Osteocyte (in vitro differentiated cells): ENCODE results near the gene RBMS3. TPM values are rescaled to one million over a fixed set of nuclear protein-coding genes. Genes with fewer than 3 reads are reported as not detected.

Experiments used
- DNase-seq: peaks from one replicate; pipeline ENCODE4 v3.0.0; 2021; ENCODE audit warnings: mixed read lengths; ENCODE audit not compliant: unreplicated experiment; ENCODE audit errors: extremely low spot score
- H3K27ac Mint-ChIP-seq: one replicate; pipeline ENCODE4 v1.8.0; 2021; ENCODE audit warnings: mild to moderate bottlenecking, mixed read lengths; ENCODE audit not compliant: unreplicated experiment
- H3K27me3 Mint-ChIP-seq: one replicate; pipeline ENCODE4 v1.8.0; 2021; ENCODE audit warnings: mixed read lengths; ENCODE audit not compliant: unreplicated experiment
- H3K36me3 Mint-ChIP-seq: one replicate; pipeline ENCODE4 v1.8.0; 2021; ENCODE audit warnings: mixed read lengths; ENCODE audit not compliant: unreplicated experiment
- H3K4me1 Mint-ChIP-seq: one replicate; pipeline ENCODE4 v1.8.0; 2021; ENCODE audit warnings: mixed read lengths; ENCODE audit not compliant: unreplicated experiment
- H3K4me3 Mint-ChIP-seq: one replicate; pipeline ENCODE4 v1.8.0; 2021; ENCODE audit warnings: mild to moderate bottlenecking, moderate library complexity, mixed read lengths; ENCODE audit not compliant: unreplicated experiment
- H3K9me3 Mint-ChIP-seq: one replicate; pipeline ENCODE4 v1.8.0; 2021; ENCODE audit warnings: mixed read lengths; ENCODE audit not compliant: unreplicated experiment
- total RNA-seq: library from RNA; stranded (reverse); gene quantifications from 2 replicates; pipeline ENCODE4 v1.2.1, GENCODE V29; 2021
- TF ChIP-seq, protein P1 (sequence below): fragments of 200-600 bp; sonication (generic); IDR thresholded peaks from 2 replicates; pipeline ENCODE4 v1.5.0; 2021; ENCODE audit warnings: antibody characterized with exemption, mild to moderate bottlenecking, moderate library complexity

Gene RBMS3
- total RNA-seq, 1 donor from 2014 or later: 64.2 TPM

- H3K27ac Mint-ChIP-seq: peak overlapping the region; percentile 33
- no peaks in the 10 kb centered on the region for H3K27me3 Mint-ChIP-seq
Observed at GRCh38 chr3:29506502-29506901, 225.6 kb downstream of the RBMS3 start.

GRCh38 chr3:29511701-29512100 is 230.8 kb downstream of the RBMS3 start:
- no peak overlapping the region for H3K4me3 Mint-ChIP-seq
- peaks cover 52% of the 10 kb centered on the region for H3K4me1 Mint-ChIP-seq
- TF ChIP-seq, protein P1, sequence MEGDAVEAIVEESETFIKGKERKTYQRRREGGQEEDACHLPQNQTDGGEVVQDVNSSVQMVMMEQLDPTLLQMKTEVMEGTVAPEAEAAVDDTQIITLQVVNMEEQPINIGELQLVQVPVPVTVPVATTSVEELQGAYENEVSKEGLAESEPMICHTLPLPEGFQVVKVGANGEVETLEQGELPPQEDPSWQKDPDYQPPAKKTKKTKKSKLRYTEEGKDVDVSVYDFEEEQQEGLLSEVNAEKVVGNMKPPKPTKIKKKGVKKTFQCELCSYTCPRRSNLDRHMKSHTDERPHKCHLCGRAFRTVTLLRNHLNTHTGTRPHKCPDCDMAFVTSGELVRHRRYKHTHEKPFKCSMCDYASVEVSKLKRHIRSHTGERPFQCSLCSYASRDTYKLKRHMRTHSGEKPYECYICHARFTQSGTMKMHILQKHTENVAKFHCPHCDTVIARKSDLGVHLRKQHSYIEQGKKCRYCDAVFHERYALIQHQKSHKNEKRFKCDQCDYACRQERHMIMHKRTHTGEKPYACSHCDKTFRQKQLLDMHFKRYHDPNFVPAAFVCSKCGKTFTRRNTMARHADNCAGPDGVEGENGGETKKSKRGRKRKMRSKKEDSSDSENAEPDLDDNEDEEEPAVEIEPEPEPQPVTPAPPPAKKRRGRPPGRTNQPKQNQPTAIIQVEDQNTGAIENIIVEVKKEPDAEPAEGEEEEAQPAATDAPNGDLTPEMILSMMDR: no peak
- H3K27me3 Mint-ChIP-seq: no peaks in the 10 kb centered on the region
- no peak overlapping the region for H3K27ac Mint-ChIP-seq
- no peak for DNase-seq
- peaks cover 8% of the 10 kb centered on the region for H3K36me3 Mint-ChIP-seq
- H3K9me3 Mint-ChIP-seq: no peaks in the 10 kb centered on the region

More at GRCh38 chr3:29506502-29506901, 225.6 kb downstream of the RBMS3 start:
- DNase-seq: no peak
- Mint-ChIP-seq H3K4me1 (peaks cover 27% of the 10 kb centered on the region), H3K36me3 (peaks cover 18% of the 10 kb centered on the region), H3K9me3 (peaks cover 10% of the 10 kb centered on the region), H3K4me3 (no peak overlapping the region)
- TF ChIP-seq, protein P1: no peak

DNA sequence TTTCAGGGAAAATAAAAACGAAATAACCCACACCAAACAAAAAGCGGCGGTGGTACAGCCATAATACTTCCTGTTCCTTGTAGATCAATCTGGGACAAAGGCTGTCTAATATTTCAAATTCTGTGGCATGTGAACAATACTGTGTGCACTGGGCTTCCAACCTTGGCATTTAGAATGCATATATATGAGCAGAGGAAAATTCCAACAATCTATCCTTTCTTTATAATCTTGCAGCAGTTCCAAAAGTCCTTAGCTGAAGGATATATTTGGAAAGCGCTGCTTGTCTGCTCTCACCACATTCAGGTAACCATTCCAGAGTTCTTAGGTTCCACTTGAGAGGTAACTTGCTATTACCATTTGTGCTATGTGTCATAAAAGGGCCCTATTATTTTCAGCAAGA is 231.8 kb downstream of the RBMS3 start:
- H3K9me3 Mint-ChIP-seq: no peaks in the 10 kb centered on the region
- peaks cover 10% of the 10 kb centered on the region for H3K36me3 Mint-ChIP-seq
- TF ChIP-seq, protein P1: no peak
- no peaks in the 10 kb centered on the region for H3K27me3 Mint-ChIP-seq
- peaks cover 42% of the 10 kb centered on the region for H3K4me1 Mint-ChIP-seq
- H3K4me3 Mint-ChIP-seq: no peak overlapping the region
- DNase-seq: no peak
- no peak overlapping the region for H3K27ac Mint-ChIP-seq

DNA sequence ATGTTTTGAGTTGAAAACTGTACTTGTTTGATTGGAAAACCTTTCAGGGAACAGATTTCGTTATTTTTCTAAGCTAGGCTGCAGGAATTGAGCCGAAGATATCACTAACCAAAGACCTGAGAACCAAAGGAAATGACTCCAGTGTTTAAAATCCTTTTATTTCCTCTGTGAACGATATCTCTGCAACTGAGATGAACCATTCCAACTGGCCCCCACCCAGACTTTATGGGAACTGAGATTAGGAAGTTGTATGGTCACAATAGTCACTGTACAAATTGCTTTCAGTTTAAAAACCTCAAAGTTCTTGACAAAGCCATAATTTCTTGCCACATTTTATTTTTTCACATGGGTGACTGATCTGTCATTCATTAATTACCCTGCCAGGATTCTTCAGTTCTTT is 232.4 kb downstream of the RBMS3 start:
- TF ChIP-seq, protein P1: no peak
- DNase-seq: no peak
- peaks cover 42% of the 10 kb centered on the region for H3K4me1 Mint-ChIP-seq

DNA sequence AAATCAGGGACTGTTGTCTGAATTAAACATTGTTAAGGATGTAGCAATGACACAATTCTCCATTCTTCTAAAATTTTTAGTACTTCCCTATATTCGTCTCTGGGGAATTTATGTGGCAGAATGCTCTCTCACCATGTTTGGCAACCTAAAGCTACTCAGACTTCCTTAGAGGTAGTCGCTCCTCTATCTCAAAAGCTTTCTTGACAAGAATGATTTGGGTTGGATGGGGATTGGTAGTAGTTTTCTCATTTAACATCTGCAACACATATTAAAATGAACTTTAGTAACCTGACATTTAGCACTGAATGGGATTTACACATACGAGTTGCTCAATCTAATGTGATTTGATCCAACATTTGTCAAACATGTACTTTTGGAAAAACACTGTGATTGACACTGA is 233.3 kb downstream of the RBMS3 start:
- Mint-ChIP-seq H3K4me3 (no peak overlapping the region), H3K27ac (no peak overlapping the region), H3K4me1 (peaks cover 45% of the 10 kb centered on the region), H3K9me3 (no peaks in the 10 kb centered on the region), H3K27me3 (no peaks in the 10 kb centered on the region), H3K36me3 (peaks cover 10% of the 10 kb centered on the region)
- TF ChIP-seq, protein P1: no peak
- no peak for DNase-seq

More for the DNA sequence above, 232.4 kb downstream of the RBMS3 start:
- Mint-ChIP-seq H3K9me3 (no peaks in the 10 kb centered on the region), H3K27me3 (no peaks in the 10 kb centered on the region), H3K36me3 (peaks cover 10% of the 10 kb centered on the region), H3K27ac (peak overlapping the region; percentile 25), H3K4me3 (no peak overlapping the region)
